HepG2 (cell line): ENCODE data around the gene EGR2. TPM values are rescaled to one million over a fixed set of nuclear protein-coding genes. Genes with fewer than 3 reads are reported as not detected.

Source experiments
- ATAC-seq: fragments of 200-7000 bp; cut with Tn5 transposase; 3 replicates; pipeline ENCODE4 v1.9.1; 2020; ENCODE audit warnings: mild to moderate bottlenecking, moderate library complexity
- BruUV-seq: library from RNA; stranded (reverse); fragments of 400-500 nt; replicated peaks from 2 replicates; lab custom pipeline; 2021; lab: Mats Ljungman, UMichigan
- CTCF ChIA-PET: fragments of 300-600 bp; formaldehyde crosslinking; extraction: SDS; loops from one replicate; lab custom pipeline; 2021; ENCODE audit warnings: low total read pairs, inconsistent platforms, low intra/inter-chr PET ratio; lab: Yijun Ruan, JAX
- POLR2A ChIA-PET: fragments of 350-600 bp; sonication (Branson Sonifier 250); formaldehyde crosslinking; loops from one replicate; lab custom pipeline; 2020; ENCODE audit warnings: antibody characterized with exemption, inconsistent platforms; lab: Yijun Ruan, JAX
- DNase-seq: peaks from one replicate; pipeline ENCODE4 v3.0.0-alpha.2; 2015; ENCODE audit warnings: low spot score
- FAIRE-seq: peaks from 3 replicates; lab custom pipeline; 2011; peaks lifted over from hg19 to GRCh38; lab: Jason Lieb, UNC
- H2AFZ ChIP-seq: one replicate; pipeline ENCODE4 v1.6.1; 2011; ENCODE audit warnings: low read length, inconsistent platforms
- H3K27ac ChIP-seq: fragments of 300-600 bp; 3 replicates; pipeline ENCODE4 v1.8.0; 2011; ENCODE audit warnings: mixed run types, mild to moderate bottlenecking, mixed read lengths, low read length, inconsistent platforms; ENCODE audit not compliant: insufficient read depth; ENCODE audit errors: extremely low read length
- H3K27me3 ChIP-seq, 2 experiments: fragments of 200-600 bp in 1 of 2; 2 replicates in 1 of 2; 3 replicates in 1 of 2; pipeline versions ENCODE4 v1.6.0 to v1.8.0; 2011; ENCODE audit warnings: low read length in 2 of 2, mild to moderate bottlenecking in 2 of 2, moderate library complexity in 2 of 2, inconsistent platforms in 1 of 2; ENCODE audit not compliant: insufficient read depth in 2 of 2, control insufficient read depth in 1 of 2
- H3K36me3 ChIP-seq, 2 experiments: fragments of 200-600 bp in 1 of 2; replicated peaks in 1 of 2; 2 replicates in 1 of 2; 3 replicates in 1 of 2; pipeline versions ENCODE4 v1.5.1 to v1.8.0; 2011; ENCODE audit warnings: low read length in 2 of 2, inconsistent platforms in 1 of 2; ENCODE audit not compliant: insufficient read depth in 2 of 2, control insufficient read depth in 1 of 2
- H3K4me1 ChIP-seq: 2 replicates; pipeline ENCODE4 v1.5.1; 2012; ENCODE audit warnings: low read length, inconsistent platforms; ENCODE audit not compliant: insufficient read depth
- H3K4me2 ChIP-seq: 2 replicates; pipeline ENCODE4 v1.6.0; 2011; ENCODE audit warnings: low read depth, low read length, inconsistent platforms
- H3K4me3 ChIP-seq, 3 experiments: fragments of 200-600 bp in 1 of 3; sonication (generic), shearing (Covaris generic) in 1 of 3; replicated peaks in 1 of 3; 2 replicates each; pipeline ENCODE4 v1.5.1; 2011 to 2016; ENCODE audit warnings: low read length in 3 of 3, inconsistent platforms in 2 of 3, low read depth in 2 of 3, mild to moderate bottlenecking in 2 of 3, control low read depth in 1 of 3, mixed read lengths in 1 of 3; ENCODE audit not compliant: insufficient read depth in 1 of 3
- H3K79me2 ChIP-seq: one replicate; pipeline ENCODE4 v1.6.1; 2011; ENCODE audit warnings: low read length, inconsistent platforms; ENCODE audit not compliant: insufficient read depth
- H3K9ac ChIP-seq: 2 replicates; pipeline ENCODE4 v1.6.0; 2011; ENCODE audit warnings: mild to moderate bottlenecking, low read depth, low read length, inconsistent platforms; ENCODE audit not compliant: insufficient read depth
- H3K9me3 ChIP-seq: 2 replicates; pipeline ENCODE4 v1.5.1; 2012; ENCODE audit warnings: mild to moderate bottlenecking, low read length
- H4K20me1 ChIP-seq: 2 replicates; pipeline ENCODE4 v1.6.0; 2011; ENCODE audit warnings: inconsistent platforms, mild to moderate bottlenecking, low read length, moderate library complexity; ENCODE audit not compliant: insufficient read depth
- HNRNPK ChIP-seq: fragments of 200-400 bp; formaldehyde crosslinking; IDR thresholded peaks from 2 replicates; pipeline ENCODE4 v1.6.1; 2018; ENCODE audit warnings: low read length, low read depth, moderate library complexity, mild to moderate bottlenecking; ENCODE audit not compliant: poor library complexity, severe bottlenecking
- KAT7 ChIP-seq: IDR thresholded peaks from 2 replicates; pipeline ENCODE4 v1.6.1; 2018; ENCODE audit warnings: borderline replicate concordance, missing compliant biosample characterization
- MED8 ChIP-seq: sonication (generic); formaldehyde crosslinking; IDR thresholded peaks from 2 replicates; pipeline ENCODE4 v1.8.1; 2023; ENCODE audit warnings: mild to moderate bottlenecking, missing genetic modification reagents; ENCODE audit not compliant: insufficient replicate concordance
- NFKB2 ChIP-seq: sonication (generic); formaldehyde crosslinking; IDR thresholded peaks from 2 replicates; pipeline ENCODE4 v1.4.0; 2020; ENCODE audit warnings: missing genetic modification reagents, borderline replicate concordance
- RXRA ChIP-seq: sonication (generic); formaldehyde crosslinking; IDR thresholded peaks from 2 replicates; pipeline ENCODE4 v1.5.1; 2020; ENCODE audit warnings: missing genetic modification reagents
- SRF ChIP-seq: IDR thresholded peaks from 2 replicates; pipeline ENCODE4 v1.6.1; 2011; ENCODE audit warnings: mild to moderate bottlenecking, low read depth, low read length, moderate library complexity
- ZBTB3 ChIP-seq: sonication (generic); formaldehyde crosslinking; IDR thresholded peaks from 2 replicates; pipeline ENCODE4 v1.4.0; 2020; ENCODE audit warnings: low read depth, mild to moderate bottlenecking, moderate library complexity, missing genetic modification reagents, borderline replicate concordance
- ZFP62 ChIP-seq: sonication (generic); formaldehyde crosslinking; IDR thresholded peaks from 2 replicates; pipeline ENCODE4 v1.4.0; 2020; ENCODE audit warnings: missing genetic modification reagents
- ZNF251 ChIP-seq: sonication (generic); formaldehyde crosslinking; IDR thresholded peaks from 2 replicates; pipeline ENCODE4 v1.9.0; 2021; ENCODE audit warnings: mild to moderate bottlenecking, missing genetic modification reagents
- ZNF280D ChIP-seq: sonication (generic); formaldehyde crosslinking; IDR thresholded peaks from 2 replicates; pipeline ENCODE4 v1.5.1; 2020; ENCODE audit warnings: mild to moderate bottlenecking, missing genetic modification reagents
- ZNF513 ChIP-seq: sonication (generic); formaldehyde crosslinking; conservative IDR thresholded peaks from 2 replicates; pipeline ENCODE4 v1.5.0; 2020; ENCODE audit warnings: missing genetic modification reagents
- WGBS: methylation state at CpG from one replicate; pipeline ENCODE4 v1.1.6; 2017; ENCODE audit warnings: low lambda C conversion rate; 5-methylcytosine and 5-hydroxymethylcytosine counted together
- in situ Hi-C: cut with HindIII; loops from 2 replicates; pipeline ENCODE4 v1.10.0; 2017; ENCODE audit warnings: low pct_unique_long_range_greater_than_20kb; ENCODE audit not compliant: extremely low pct_ligation_motif_present
- intact Hi-C: fragments of 100-400 bp; cut with micrococcal nuclease; formaldehyde crosslinking; loops from one replicate; pipeline ENCODE4 v1.10.0; 2022; ENCODE audit not compliant: unreplicated experiment
- polyA plus RNA-seq, 8 experiments: library from polyadenylated mRNA; depleted of rRNA in 3 of 8; stranded (reverse) in 7 of 8; unstranded in 1 of 8; fragments of >200 nt; fragmentation: Illumina TruSeq in 4 of 8; extraction: Trizol in 4 of 8; gene quantifications; 2 replicates each; pipeline versions ENCODE4 v1.2.1 to v1.2.3, GENCODE V29; 2011 to 2016; ENCODE audit warnings: low read depth in 4 of 8, missing spikeins in 1 of 8, mixed read lengths in 1 of 8; ENCODE audit not compliant: insufficient read depth in 1 of 8
- total RNA-seq, 5 experiments: library from RNA; depleted of rRNA; stranded (reverse); fragments of >200 nt; fragmentation: Illumina TruSeq; extraction: Trizol; gene quantifications; 2 replicates each; pipeline ENCODE4 v1.2.3, GENCODE V29; 2016; ENCODE audit warnings: low read depth in 1 of 5
- TF ChIP-seq, protein P1 (sequence below): sonication (generic); formaldehyde crosslinking; IDR thresholded peaks from 2 replicates; pipeline ENCODE4 v1.5.0; 2020; ENCODE audit warnings: missing genetic modification reagents
- TF ChIP-seq, protein P2 (sequence below): IDR thresholded peaks from 2 replicates; pipeline ENCODE4 v1.6.1; 2016; ENCODE audit warnings: missing genetic modification reagents, missing compliant biosample characterization

The EGR2 gene
- total and polyA plus RNA-seq, 2 of the 13 experiments (the other 11 are each of a cell fraction or from before 2014, with no cell fraction given): 0.11 to 0.15 TPM

DNA sequence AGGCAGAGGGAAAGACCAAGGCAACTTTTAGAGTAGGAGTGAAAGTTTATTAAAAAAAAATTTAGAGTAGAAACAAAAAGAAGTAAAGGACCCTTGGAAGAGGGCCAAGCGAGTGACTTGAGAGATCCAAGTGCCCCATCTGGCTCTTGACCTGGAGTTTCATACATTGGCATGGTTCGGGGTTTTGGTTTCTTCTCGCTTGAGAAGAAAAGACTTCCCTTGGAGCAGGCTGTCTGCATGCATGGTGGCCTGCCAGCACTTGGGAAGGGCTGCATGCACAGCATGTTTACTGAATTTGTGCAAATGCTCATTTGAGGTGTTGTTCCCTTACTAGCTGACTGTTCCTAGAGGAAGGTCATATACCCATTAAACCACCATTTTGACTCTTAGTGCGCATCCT is 20.4 kb downstream of the EGR2 start:
- in situ Hi-C loops: no loop called here
- Histone ChIP-seq H3K36me3 (no peaks in the 10 kb centered on the region), H3K27me3 (no peaks in the 10 kb centered on the region), H3K9me3 (no peaks in the 10 kb centered on the region), H3K79me2 (no peaks in the 10 kb centered on the region), H4K20me1 (no peaks in the 10 kb centered on the region), H3K9ac (no peak overlapping the region), H3K4me1 (no peaks in the 10 kb centered on the region), H3K4me3 (no peak overlapping the region), H3K27ac (no peak overlapping the region), H3K4me2 (no peak overlapping the region), H2AFZ (no peak overlapping the region)
- DNase-seq (no peak), ATAC-seq (no peak), FAIRE-seq (no peak)
- intact Hi-C loops: no loop called here
- no TSS peak for BruUV-seq
- POLR2A ChIA-PET: no interaction called here
- CTCF ChIA-PET: no interaction called here
- TF ChIP-seq ZNF251 (CRISPR knock-in tag) (no peak), NFKB2 (CRISPR knock-in tag) (no peak), HNRNPK (no peak), ZFP62 (CRISPR knock-in tag) (no peak), ZNF513 (CRISPR knock-in tag) (no peak), RXRA (no peak), SRF (no peak), KAT7 (CRISPR knock-in tag) (no peak), ZNF280D (CRISPR knock-in tag) (no peak), MED8 (CRISPR knock-in tag) (no peak), ZBTB3 (CRISPR knock-in tag) (no peak)
- TF ChIP-seq, protein P1, sequence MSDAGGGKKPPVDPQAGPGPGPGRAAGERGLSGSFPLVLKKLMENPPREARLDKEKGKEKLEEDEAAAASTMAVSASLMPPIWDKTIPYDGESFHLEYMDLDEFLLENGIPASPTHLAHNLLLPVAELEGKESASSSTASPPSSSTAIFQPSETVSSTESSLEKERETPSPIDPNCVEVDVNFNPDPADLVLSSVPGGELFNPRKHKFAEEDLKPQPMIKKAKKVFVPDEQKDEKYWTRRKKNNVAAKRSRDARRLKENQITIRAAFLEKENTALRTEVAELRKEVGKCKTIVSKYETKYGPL (CRISPR knock-in tag): no peak
- TF ChIP-seq, protein P2, sequence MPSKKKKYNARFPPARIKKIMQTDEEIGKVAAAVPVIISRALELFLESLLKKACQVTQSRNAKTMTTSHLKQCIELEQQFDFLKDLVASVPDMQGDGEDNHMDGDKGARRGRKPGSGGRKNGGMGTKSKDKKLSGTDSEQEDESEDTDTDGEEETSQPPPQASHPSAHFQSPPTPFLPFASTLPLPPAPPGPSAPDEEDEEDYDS (CRISPR knock-in tag): no peak
- 73% methylated on average over 4 of the region's 4 CpGs for WGBS
